ENCODE data around the gene OR11A1. TPM values are rescaled to one million over a fixed set of nuclear protein-coding genes. Genes with fewer than 3 reads are reported as not detected.

The OR11A1 gene
- polyA plus RNA-seq, 2 of the 4 experiments (the other 2 are of a cell fraction) = not detected

DNA sequence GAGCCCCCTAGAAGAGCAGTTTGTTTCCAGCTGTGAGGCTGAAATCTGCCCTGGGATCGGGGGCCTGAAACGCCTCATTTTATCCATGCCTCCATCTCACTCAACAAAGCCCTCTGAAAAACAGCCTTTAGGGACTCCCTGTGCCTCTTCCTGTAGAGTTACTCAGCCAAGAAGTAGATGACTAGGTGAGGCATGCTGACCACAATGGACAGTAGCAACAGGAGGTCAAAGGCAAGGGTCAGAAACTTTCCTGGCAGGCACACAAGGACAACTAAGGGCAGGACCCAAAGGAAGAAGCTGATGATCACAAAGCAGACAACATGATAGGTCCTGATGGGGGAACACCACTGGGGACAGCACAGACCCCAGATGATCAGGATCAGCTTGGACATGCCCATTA, 18.1 kb upstream of the OR11A1 start:
- ChIA-PET POLR2A (no interaction called here), CTCF (no interaction called here)
- Histone ChIP-seq H3K9me3 (no peaks in the 10 kb centered on the region), H3K4me2 (no peak overlapping the region), H3K4me1 (no peaks in the 10 kb centered on the region), H3K27ac (no peak overlapping the region), H3K4me3 (no peak overlapping the region)
- no peak for ATAC-seq
- no peak for FAIRE-seq
- no peak for DNase-seq (ENCODE audit: low read depth in 1 of 2, low spot score in 1 of 2)
- TF ChIP-seq KDM5A (IDR thresholded peaks at IDR 0.05) (no peak), HDAC2 (IDR thresholded peaks at IDR 0.05) (no peak), JUNB (IDR thresholded peaks at IDR 0.05) (no peak), MYC (IDR thresholded peaks at IDR 0.05; ENCODE audit: borderline replicate concordance, low read length) (no peak), RAD21 (conservative IDR thresholded peaks at IDR 0.05 in 1 of 2, IDR thresholded peaks at IDR 0.05 in 1 of 2) (no peak)
- 7% methylated on average over 2 of the region's 2 CpGs for WGBS (ENCODE audit: missing lambda C conversion rate)

DNA sequence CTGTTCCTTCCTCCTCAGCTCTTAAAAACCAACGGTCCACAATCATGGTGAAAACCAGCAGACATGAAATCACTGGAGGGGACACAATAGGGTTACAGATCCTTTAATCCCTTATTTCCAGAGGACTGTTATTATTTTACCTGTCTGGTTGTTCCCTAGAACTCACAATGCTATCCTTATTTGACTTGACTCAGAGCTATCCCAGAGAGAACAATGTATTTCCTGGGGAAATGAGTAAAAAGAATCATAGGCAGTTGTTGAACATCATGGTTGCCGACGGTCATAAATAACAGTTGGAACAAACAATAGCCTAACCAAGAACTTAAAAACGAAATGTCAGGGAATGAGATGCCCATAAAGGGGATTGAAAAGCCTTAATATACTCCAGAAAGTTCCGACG, 9.4 kb upstream of the OR11A1 start:
- WGBS (ENCODE audit: missing lambda C conversion rate) = 43% methylated on average over 6 of the region's 6 CpGs
- H3K9me3 ChIP-seq = no peaks in the 10 kb centered on the region
- ATAC-seq (no peak), FAIRE-seq (no peak), DNase-seq (ENCODE audit: low read depth in 1 of 2, low spot score in 1 of 2) (no peak)
- CTCF ChIA-PET = no interaction called here
- H3K4me2 ChIP-seq = no peak overlapping the region
- TF ChIP-seq, protein P1, sequence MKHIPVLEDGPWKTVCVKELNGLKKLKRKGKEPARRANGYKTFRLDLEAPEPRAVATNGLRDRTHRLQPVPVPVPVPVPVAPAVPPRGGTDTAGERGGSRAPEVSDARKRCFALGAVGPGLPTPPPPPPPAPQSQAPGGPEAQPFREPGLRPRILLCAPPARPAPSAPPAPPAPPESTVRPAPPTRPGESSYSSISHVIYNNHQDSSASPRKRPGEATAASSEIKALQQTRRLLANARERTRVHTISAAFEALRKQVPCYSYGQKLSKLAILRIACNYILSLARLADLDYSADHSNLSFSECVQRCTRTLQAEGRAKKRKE (CRISPR knock-in tag; IDR thresholded peaks at IDR 0.05; ENCODE audit: low read depth) = no peak
- TF ChIP-seq, protein P2, sequence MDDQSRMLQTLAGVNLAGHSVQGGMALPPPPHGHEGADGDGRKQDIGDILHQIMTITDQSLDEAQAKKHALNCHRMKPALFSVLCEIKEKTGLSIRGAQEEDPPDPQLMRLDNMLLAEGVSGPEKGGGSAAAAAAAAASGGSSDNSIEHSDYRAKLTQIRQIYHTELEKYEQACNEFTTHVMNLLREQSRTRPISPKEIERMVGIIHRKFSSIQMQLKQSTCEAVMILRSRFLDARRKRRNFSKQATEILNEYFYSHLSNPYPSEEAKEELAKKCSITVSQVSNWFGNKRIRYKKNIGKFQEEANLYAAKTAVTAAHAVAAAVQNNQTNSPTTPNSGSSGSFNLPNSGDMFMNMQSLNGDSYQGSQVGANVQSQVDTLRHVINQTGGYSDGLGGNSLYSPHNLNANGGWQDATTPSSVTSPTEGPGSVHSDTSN (IDR thresholded peaks at IDR 0.05) = no peak
- no peak for TF ChIP-seq HOXA7 (CRISPR knock-in tag; IDR thresholded peaks at IDR 0.05)
- no peak for TF ChIP-seq SMC3 (IDR thresholded peaks at IDR 0.05)
- no peak for TF ChIP-seq TP53 (CRISPR knock-in tag; IDR thresholded peaks at IDR 0.05)
- no peak for TF ChIP-seq KDM5A (IDR thresholded peaks at IDR 0.05)
- TF ChIP-seq RNF2 (IDR thresholded peaks at IDR 0.05; ENCODE audit: borderline replicate concordance, low read depth) = no peak
- TF ChIP-seq ZSCAN20 (CRISPR knock-in tag; IDR thresholded peaks at IDR 0.05) = no peak
- no peak for TF ChIP-seq RCOR1 (IDR thresholded peaks at IDR 0.05; ENCODE audit: low read depth, low read length)
- TF ChIP-seq FOSB (CRISPR knock-in tag; IDR thresholded peaks at IDR 0.05) = no peak
- TF ChIP-seq, protein P3, sequence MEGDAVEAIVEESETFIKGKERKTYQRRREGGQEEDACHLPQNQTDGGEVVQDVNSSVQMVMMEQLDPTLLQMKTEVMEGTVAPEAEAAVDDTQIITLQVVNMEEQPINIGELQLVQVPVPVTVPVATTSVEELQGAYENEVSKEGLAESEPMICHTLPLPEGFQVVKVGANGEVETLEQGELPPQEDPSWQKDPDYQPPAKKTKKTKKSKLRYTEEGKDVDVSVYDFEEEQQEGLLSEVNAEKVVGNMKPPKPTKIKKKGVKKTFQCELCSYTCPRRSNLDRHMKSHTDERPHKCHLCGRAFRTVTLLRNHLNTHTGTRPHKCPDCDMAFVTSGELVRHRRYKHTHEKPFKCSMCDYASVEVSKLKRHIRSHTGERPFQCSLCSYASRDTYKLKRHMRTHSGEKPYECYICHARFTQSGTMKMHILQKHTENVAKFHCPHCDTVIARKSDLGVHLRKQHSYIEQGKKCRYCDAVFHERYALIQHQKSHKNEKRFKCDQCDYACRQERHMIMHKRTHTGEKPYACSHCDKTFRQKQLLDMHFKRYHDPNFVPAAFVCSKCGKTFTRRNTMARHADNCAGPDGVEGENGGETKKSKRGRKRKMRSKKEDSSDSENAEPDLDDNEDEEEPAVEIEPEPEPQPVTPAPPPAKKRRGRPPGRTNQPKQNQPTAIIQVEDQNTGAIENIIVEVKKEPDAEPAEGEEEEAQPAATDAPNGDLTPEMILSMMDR (IDR thresholded peaks at IDR 0.05) = no peak
- no peak for TF ChIP-seq CHD2 (IDR thresholded peaks at IDR 0.05; ENCODE audit: low read length, partially characterized antibody)
- no peak overlapping the region for H3K4me3 ChIP-seq
- H3K4me1 ChIP-seq = no peaks in the 10 kb centered on the region
- H3K27ac ChIP-seq = no peak overlapping the region
- POLR2A ChIA-PET = no interaction called here

DNA sequence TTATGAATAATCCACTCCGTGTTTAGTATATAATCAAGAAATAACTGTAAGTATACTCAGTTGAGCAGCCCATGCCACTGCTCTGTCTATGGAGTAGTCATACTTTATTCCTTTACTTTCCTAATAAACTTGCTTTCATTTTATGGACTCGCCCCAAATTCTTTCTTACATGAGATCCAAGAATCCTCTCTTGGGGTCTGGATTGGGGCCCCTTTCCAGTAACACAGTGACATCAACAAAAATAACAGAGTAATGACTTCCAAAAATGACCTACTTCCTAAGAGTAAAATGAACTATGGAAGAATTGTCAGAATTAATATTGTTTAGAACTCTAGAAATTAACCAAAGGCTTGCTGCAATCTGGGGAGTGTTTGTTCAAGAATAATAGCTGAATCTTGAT, 8.9 kb upstream of the OR11A1 start:
- WGBS (ENCODE audit: missing lambda C conversion rate) = 8% methylated on average over 2 of the region's 2 CpGs
- no peak for ATAC-seq
- ChIA-PET CTCF (no interaction called here), POLR2A (no interaction called here)
- Histone ChIP-seq H3K4me2 (no peak overlapping the region), H3K4me1 (no peaks in the 10 kb centered on the region), H3K4me3 (no peak overlapping the region), H3K9me3 (no peaks in the 10 kb centered on the region), H3K27ac (no peak overlapping the region)
- TF ChIP-seq FOSB (CRISPR knock-in tag; IDR thresholded peaks at IDR 0.05) = no peak
- TF ChIP-seq ZC3H11A (IDR thresholded peaks at IDR 0.05) = no peak
- TF ChIP-seq RAD21 (conservative IDR thresholded peaks at IDR 0.05 in 1 of 2, IDR thresholded peaks at IDR 0.05 in 1 of 2) = no peak
- TF ChIP-seq CHD2 (IDR thresholded peaks at IDR 0.05; ENCODE audit: low read length, partially characterized antibody) = no peak
- TF ChIP-seq HOXB5 (CRISPR knock-in tag; IDR thresholded peaks at IDR 0.05) = no peak
- TF ChIP-seq, protein P4, sequence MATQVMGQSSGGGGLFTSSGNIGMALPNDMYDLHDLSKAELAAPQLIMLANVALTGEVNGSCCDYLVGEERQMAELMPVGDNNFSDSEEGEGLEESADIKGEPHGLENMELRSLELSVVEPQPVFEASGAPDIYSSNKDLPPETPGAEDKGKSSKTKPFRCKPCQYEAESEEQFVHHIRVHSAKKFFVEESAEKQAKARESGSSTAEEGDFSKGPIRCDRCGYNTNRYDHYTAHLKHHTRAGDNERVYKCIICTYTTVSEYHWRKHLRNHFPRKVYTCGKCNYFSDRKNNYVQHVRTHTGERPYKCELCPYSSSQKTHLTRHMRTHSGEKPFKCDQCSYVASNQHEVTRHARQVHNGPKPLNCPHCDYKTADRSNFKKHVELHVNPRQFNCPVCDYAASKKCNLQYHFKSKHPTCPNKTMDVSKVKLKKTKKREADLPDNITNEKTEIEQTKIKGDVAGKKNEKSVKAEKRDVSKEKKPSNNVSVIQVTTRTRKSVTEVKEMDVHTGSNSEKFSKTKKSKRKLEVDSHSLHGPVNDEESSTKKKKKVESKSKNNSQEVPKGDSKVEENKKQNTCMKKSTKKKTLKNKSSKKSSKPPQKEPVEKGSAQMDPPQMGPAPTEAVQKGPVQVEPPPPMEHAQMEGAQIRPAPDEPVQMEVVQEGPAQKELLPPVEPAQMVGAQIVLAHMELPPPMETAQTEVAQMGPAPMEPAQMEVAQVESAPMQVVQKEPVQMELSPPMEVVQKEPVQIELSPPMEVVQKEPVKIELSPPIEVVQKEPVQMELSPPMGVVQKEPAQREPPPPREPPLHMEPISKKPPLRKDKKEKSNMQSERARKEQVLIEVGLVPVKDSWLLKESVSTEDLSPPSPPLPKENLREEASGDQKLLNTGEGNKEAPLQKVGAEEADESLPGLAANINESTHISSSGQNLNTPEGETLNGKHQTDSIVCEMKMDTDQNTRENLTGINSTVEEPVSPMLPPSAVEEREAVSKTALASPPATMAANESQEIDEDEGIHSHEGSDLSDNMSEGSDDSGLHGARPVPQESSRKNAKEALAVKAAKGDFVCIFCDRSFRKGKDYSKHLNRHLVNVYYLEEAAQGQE (IDR thresholded peaks at IDR 0.05) = no peak
- no peak for TF ChIP-seq CHD4 (IDR thresholded peaks at IDR 0.05; ENCODE audit: borderline replicate concordance)
- no peak for TF ChIP-seq TFCP2L1 (CRISPR knock-in tag; IDR thresholded peaks at IDR 0.05)
- no peak for TF ChIP-seq POLR2A (IDR thresholded peaks at IDR 0.05; ENCODE audit: low read length)
- TF ChIP-seq, protein P5, sequence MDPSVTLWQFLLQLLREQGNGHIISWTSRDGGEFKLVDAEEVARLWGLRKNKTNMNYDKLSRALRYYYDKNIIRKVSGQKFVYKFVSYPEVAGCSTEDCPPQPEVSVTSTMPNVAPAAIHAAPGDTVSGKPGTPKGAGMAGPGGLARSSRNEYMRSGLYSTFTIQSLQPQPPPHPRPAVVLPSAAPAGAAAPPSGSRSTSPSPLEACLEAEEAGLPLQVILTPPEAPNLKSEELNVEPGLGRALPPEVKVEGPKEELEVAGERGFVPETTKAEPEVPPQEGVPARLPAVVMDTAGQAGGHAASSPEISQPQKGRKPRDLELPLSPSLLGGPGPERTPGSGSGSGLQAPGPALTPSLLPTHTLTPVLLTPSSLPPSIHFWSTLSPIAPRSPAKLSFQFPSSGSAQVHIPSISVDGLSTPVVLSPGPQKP (IDR thresholded peaks at IDR 0.05; ENCODE audit: low read depth, low read length) = no peak
- TF ChIP-seq, protein P6, sequence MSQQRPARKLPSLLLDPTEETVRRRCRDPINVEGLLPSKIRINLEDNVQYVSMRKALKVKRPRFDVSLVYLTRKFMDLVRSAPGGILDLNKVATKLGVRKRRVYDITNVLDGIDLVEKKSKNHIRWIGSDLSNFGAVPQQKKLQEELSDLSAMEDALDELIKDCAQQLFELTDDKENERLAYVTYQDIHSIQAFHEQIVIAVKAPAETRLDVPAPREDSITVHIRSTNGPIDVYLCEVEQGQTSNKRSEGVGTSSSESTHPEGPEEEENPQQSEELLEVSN (IDR thresholded peaks at IDR 0.05; ENCODE audit: borderline replicate concordance, low read depth) = no peak
- DNase-seq (ENCODE audit: low read depth in 1 of 2, low spot score in 1 of 2) = no peak
- no peak for FAIRE-seq
